Lung microvascular endothelial cell (primary cell): ENCODE measurements around the gene XRN1. TPM values are rescaled to one million over a fixed set of nuclear protein-coding genes. Genes with fewer than 3 reads are reported as not detected.
A peak's percentile ranks its signal among the peaks of the same experiment; 100 is the strongest.
"Not testable (repeated sequence)": the region's sequence is repeated elsewhere in the genome, so short reads cannot be mapped to it uniquely, and the experiment has no call there.

ENCODE experiments used
- DNase-seq, 2 donors: peaks; one replicate each; pipeline versions ENCODE4 v3.0.0 to v3.0.0-alpha.2; 2010; ENCODE audit warnings: low read depth in 2 of 2
- total RNA-seq: library from RNA; depleted of rRNA; stranded (reverse); fragments of >200 nt; gene quantifications from 2 replicates; pipeline ENCODE4 v1.2.1, GENCODE V29; 2014

XRN1 gene
- total RNA-seq = 42.5 and 44.2 TPM in 2 replicates

- DNase-seq = peak; percentile 96 to 97
Measured at GRCh38 chr3:142447852-142448823, at the start of gene XRN1. XRN1 (minus strand) TSS chr3:142448037; CDS start chr3:142447944, 93 bp downstream.

GRCh38 chr3:142495103-142495502 lies 47.3 kb upstream of the XRN1 start:
- no peak for DNase-seq

GRCh38 chr3:142492184-142492583 lies 44.3 kb upstream of the XRN1 start:
- DNase-seq = no peak

- no peak for DNase-seq
Measured at GRCh38 chr3:142489572-142490323, 41.9 kb upstream of the XRN1 start.

- no peak for DNase-seq
Measured at GRCh38 chr3:142484912-142485435, 37.1 kb upstream of the XRN1 start.

GRCh38 chr3:142481196-142481595 lies 33.4 kb upstream of the XRN1 start:
- no peak for DNase-seq

- DNase-seq = no peak
Measured at GRCh38 chr3:142470826-142471225, 23.0 kb upstream of the XRN1 start.

GRCh38 chr3:142468456-142468855 lies 20.6 kb upstream of the XRN1 start:
- DNase-seq = no peak

- no peak for DNase-seq
Measured at GRCh38 chr3:142467768-142468167, 19.9 kb upstream of the XRN1 start.

- no peak for DNase-seq
Measured at GRCh38 chr3:142460689-142461088, 12.9 kb upstream of the XRN1 start.

- DNase-seq = no peak
Measured at GRCh38 chr3:142459929-142460328, 12.1 kb upstream of the XRN1 start.

GRCh38 chr3:142459096-142459495 lies 11.3 kb upstream of the XRN1 start:
- no peak for DNase-seq

- no peak for DNase-seq
Measured at GRCh38 chr3:142450881-142451280, 3.0 kb upstream of the XRN1 start.

GRCh38 chr3:142450189-142450588 lies 2.4 kb upstream of the XRN1 start:
- no peak for DNase-seq

- peak; percentile 54 to 67 for DNase-seq
Measured at GRCh38 chr3:142447301-142447851, 461 bp downstream of the XRN1 start.

GRCh38 chr3:142445816-142446254 lies 2.0 kb downstream of the XRN1 start:
- peak; percentile 22 to 39 for DNase-seq

- no peak for DNase-seq
Measured at GRCh38 chr3:142444343-142444742, 3.5 kb downstream of the XRN1 start.

GRCh38 chr3:142443060-142443459 lies 4.8 kb downstream of the XRN1 start:
- DNase-seq = not testable (repeated sequence)

GRCh38 chr3:142439499-142440220 lies 8.2 kb downstream of the XRN1 start:
- DNase-seq = not testable (repeated sequence)

- not testable (repeated sequence) for DNase-seq
Measured at GRCh38 chr3:142438096-142438495, 9.7 kb downstream of the XRN1 start.

- no peak for DNase-seq
Measured at GRCh38 chr3:142436951-142437585, 10.8 kb downstream of the XRN1 start.
